GF-D8 (cell line): ENCODE results near the gene AIRE.
"Not testable (repeated sequence)": the region's sequence is repeated elsewhere in the genome, so short reads cannot be mapped to it uniquely, and the experiment has no call there.

ENCODE experiments used
- DNase-seq: peaks from one replicate; lab custom pipeline; 2025; lab: John Stamatoyannopoulos, UW

AIRE gene

GRCh38 chr21:44285138-44285992 lies at the start of gene AIRE:
AIRE (plus strand) TSS chr21:44285876; CDS start chr21:44286007, 131 bp downstream.
- DNase-seq = no peak

- DNase-seq = not testable (repeated sequence)
These were observed 45.3 kb upstream of the AIRE start for GRCh38 chr21:44240353-44240752.

GRCh38 chr21:44240842-44241241 lies 44.8 kb upstream of the AIRE start, which contains the start of gene ICOSLG:
ICOSLG (minus strand) TSS chr21:44240943; CDS start chr21:44240817, 126 bp downstream.
- DNase-seq = not testable (repeated sequence)

GRCh38 chr21:44241281-44241680 lies 44.4 kb upstream of the AIRE start:
- not testable (repeated sequence) for DNase-seq

GRCh38 chr21:44243980-44244379 lies 41.7 kb upstream of the AIRE start:
- not testable (repeated sequence) for DNase-seq

GRCh38 chr21:44247904-44248303 lies 37.8 kb upstream of the AIRE start:
- DNase-seq = not testable (repeated sequence)

DNA sequence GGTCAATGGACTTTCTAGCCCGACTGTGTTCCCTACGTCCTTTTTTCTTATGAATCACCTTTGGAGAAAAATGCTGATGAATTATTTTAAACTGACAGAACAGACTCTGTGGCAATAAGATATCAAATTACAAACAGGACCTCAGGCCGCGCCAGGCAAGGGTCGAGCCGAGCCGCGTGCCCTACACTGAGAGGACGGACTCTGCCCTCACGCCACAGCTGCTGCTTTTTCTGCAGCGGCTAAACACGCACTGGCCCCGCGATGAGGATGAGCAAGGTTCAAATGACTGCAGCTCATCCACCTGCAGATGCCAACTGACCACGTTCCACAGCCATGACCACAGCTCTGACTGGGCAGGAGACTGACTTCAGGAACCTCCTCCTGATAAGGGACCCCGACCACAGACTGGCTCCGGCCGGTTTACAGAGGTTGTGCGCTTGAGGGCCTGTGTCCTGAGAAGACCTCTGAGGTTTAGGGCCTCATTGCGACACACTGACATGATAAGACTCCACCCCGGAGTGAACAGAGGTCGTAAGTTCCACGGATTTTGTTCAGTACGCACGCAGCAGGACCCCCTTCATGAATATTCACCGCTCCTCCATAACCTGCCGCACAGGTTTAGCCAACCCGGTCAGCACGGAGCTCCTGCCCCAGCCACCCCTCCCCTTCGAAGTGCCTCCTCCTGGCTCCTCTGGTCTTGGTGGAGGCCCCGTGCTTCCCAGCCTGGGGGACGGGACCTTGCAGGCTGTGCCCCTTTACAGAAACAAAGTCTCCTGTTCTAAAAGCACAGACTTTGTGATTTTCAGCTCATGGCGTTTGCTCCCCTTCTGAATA lies 36.3 kb upstream of the AIRE start:
- not testable (repeated sequence) for DNase-seq

GRCh38 chr21:44253832-44254710 lies 31.6 kb upstream of the AIRE start:
- no peak for DNase-seq

DNA sequence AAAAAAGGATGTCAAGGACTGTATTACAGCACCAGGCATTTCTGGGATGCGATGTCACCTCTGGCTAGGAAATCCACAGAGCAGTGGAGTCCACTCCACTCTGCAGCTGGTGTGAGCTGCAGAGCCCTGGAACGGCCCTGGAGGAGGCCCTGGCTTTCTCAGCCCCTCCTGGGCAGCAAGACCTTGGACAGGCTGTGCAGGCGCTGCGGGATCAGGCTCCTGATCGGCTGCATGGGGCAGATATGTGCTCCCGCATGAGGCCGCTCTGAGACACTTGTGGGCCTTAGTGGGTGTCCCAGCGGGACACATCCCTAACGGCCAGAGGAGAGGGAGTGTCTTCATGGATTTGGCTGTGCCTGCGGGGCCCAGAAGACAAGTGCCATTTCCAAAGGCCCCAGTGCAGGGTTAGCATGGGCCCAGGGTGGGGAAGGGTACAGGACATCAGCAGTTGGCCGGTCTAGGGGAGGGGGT lies 30.1 kb upstream of the AIRE start:
- DNase-seq = no peak

- no peak for DNase-seq
These were observed 27.5 kb upstream of the AIRE start for GRCh38 chr21:44258056-44258725.

GRCh38 chr21:44259082-44259705 lies 26.5 kb upstream of the AIRE start:
- DNase-seq = no peak

DNA sequence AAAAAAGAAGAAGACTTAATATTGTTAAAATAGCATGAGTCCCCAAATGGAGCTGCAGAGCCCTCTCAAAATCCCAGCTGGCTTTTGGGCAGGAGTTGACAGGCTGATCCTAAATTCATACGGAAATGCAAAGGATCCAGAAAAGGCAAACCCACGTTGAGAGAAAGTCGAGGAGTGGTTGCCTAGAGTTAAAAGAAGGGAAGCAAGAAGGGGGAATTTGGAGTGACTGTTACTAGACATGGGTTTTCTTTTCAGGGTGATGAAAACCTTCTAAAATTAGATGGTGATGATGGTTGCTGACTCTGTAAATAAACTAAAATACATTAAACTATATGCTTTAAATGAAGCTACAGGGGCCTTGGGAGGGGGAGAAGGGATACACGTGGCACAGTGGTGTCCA lies 25.6 kb upstream of the AIRE start:
- DNase-seq = no peak

DNA sequence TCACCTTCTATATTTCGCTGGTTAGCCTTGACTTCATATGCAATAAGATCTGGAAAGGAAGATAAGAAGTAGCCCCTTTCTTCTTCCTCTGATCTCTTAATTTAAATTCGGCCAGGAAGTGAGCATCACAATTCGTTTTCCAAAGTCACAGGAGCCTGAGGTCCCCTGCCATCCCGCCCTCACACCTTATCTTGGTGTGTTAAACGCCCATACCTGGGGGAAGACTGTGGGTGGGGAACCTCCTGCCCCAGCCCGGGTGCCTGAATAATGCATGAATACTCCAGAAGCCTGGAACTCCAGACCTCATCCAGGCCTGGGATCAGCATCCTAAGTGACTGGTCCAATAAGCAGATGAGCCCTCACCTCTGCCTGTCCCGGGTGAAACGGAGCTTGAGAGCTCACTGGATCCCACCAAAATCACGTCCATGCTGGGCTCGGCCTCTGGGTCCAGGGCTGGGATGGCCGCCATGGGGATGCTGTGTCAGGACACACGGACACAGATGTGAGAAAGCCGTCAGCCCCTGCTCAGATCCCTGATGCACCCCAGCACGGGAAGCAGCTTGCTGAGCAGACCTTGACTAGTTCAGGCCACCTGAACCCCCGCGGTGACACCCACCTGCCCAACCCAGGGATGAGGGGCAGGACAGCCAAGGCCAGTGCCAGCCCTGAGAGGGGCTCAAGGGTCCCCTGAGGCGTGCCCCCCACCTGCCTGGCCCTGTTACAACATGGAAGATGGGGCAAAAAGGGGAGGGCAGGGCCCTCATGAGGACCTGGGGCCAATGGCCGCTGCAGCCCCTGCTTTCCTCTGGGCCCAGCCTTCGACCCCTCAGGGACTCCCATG lies 24.7 kb upstream of the AIRE start:
- no peak for DNase-seq

DNA sequence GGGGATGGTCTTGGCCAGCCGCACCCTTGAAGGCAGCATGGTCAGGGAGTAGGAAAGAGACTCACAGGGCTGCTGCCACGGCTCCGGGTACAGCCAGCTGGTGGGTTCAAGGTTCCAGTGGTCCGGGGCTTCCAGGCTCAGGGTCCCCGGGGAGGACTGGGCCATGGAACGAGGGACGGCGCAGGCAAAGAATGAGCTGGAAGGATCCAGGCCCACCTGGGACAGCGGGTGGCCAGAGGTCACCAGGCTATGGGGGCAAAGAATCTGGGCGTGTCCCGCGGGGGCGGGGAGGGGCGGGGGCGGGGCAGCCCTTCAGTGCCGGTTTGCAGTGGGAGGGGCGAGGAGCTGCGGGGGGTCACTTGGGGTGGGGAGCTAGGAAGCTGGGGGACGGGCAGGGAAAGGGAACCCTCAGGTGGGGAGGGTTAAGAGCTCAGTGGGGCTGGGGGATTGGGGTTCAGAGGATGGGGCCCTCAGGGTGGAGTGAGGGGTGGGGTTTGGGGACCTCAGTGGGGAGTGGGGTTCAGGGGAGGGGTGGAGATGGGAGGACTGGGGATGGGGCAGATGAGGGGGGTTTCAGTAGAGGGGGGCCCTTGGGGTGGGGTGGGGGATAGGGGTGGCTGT lies 23.9 kb upstream of the AIRE start, which contains the start of gene DNMT3L:
TSS of gene DNMT3L (minus strand) at position 223 of the 621 bp plus-strand sequence. CDS start 638 bp downstream, outside the sequence.
- DNase-seq = no peak

DNA sequence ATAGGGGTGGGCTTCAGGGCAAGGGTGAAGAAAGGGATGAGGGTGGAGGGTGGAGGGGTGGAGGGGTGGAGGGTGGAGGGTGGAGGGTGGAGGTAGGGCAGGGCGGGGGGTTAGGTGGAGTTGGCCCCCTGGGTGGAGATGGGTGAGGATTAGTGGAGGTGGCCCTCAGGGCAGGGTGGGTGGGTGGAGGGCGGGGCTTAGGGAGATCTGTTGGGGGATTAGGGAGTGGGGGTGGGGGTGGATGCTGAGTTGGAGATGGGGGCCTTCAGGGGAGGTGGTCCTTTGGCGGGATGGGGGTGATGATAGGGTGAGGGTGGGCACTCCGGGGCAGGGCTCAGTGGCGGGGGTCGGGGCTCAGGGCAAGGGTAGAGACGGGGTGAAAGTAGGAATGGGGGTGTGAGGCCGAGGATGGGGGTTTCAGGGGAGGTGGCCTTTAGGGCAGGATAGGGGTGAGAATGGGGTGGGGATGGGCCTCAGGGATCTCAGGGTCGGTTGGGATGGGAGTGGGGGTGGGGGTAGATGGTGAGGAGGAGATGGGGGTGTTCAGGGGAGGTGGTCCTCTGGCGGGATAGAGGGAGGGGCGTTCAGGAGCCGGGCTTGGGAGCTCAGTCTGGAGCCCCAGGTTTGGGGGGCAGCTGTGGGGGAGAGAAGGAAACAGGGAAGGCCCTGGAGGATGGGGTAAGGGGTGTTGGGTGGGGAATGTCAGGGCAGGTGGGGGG lies 23.2 kb upstream of the AIRE start:
- no peak for DNase-seq

DNA sequence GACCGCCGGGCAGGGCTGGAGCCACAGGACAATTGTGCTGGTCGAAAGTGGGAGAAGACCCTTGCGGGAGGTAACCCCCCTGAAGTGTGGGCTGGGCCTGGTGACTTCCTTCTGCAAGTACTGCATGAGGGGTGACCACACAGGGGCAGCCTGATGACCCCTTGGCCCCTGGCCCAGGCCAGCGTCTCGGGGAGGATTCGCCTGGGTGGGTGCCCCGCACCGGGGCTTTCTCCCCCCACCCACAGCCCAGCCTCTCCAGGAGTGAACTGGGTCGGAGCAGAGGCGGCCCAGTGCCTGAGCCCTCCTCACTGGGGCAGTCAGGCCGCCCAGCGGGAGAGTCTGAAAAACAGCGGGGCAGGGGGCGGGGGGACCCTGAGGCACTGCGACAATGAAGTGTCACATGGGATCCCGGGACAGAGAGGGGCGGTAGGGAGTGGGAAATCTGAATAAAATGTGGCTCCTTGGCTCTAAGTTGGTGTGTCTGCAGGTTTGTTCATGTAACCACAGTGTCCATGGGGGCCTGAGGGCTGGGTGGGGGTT lies 22.4 kb upstream of the AIRE start:
- DNase-seq = no peak

DNA sequence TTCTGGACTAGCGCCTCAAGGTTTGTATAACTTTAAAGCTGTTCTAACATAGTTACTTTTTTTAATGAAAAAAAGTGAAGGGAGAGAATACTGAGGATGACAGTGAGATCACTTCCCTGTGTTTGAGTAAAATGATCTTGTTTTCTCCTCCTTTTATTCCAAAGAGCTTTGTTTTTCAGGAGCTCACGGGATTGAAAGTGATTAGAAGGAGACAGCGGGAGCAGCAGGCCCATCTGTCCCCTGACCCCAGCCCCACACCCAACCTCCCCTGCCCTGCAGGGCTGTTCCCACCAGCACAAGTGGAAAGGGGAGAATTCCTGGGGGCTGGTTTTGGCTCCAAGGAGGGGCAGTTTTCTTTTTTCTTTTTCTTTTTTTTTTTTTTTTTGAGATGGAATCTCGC lies 21.9 kb upstream of the AIRE start:
- DNase-seq = no peak

GRCh38 chr21:44265734-44266270 lies 19.9 kb upstream of the AIRE start:
- DNase-seq = no peak
